ENCODE measurements around the gene ZMYM3.

The ZMYM3 gene

GRCh38 chrX:71212536-71212935, 41.4 kb downstream of the ZMYM3 start:
- no peak overlapping the region for H4K91ac ChIP-seq (ENCODE audit: low read depth, low read length)
- H2BK120ac ChIP-seq (ENCODE audit: insufficient read depth, low read length, poor library complexity), result no peak overlapping the region
- no peak overlapping the region for H2BK12ac ChIP-seq (ENCODE audit: low read length)
- H3K23ac ChIP-seq (ENCODE audit: low read length), result no peak overlapping the region
- no peaks in the 10 kb centered on the region for H3K9me3 ChIP-seq (ENCODE audit: insufficient read depth, low read depth, low read length)
- H3K18ac ChIP-seq (ENCODE audit: low read length), result no peak overlapping the region
- H3K27me3 ChIP-seq (ENCODE audit: insufficient read depth, low read length), result no peaks in the 10 kb centered on the region
- H3K4me1 ChIP-seq (ENCODE audit: control insufficient read depth in 1 of 2, insufficient read depth in 2 of 2, low read length in 2 of 2), result no peaks in the 10 kb centered on the region
- H2BK5ac ChIP-seq (ENCODE audit: low read depth, low read length, poor library complexity), result no peak overlapping the region
- no peaks in the 10 kb centered on the region for H3K79me1 ChIP-seq (ENCODE audit: low read length)
- H4K12ac ChIP-seq (ENCODE audit: low read depth, low read length), result no peak overlapping the region
- no peak overlapping the region for H3K4me3 ChIP-seq (ENCODE audit: low read depth, low read length)
- no peak overlapping the region for H2AFZ ChIP-seq (ENCODE audit: insufficient read depth, low read length, poor library complexity)
- no peaks in the 10 kb centered on the region for H3K79me2 ChIP-seq (ENCODE audit: control insufficient read depth, insufficient read depth, low read length, poor library complexity)
- WGBS (ENCODE audit: extremely low coverage, insufficient coverage, insufficient read length), result no CpG with 5 or more reads among the region's 5 CpGs
- no peak overlapping the region for H2AK5ac ChIP-seq (ENCODE audit: low read length)
- no peak overlapping the region for H3K27ac ChIP-seq (ENCODE audit: low read depth, low read length)
- H3K36me3 ChIP-seq (ENCODE audit: control insufficient read depth in 1 of 2, insufficient read depth in 2 of 2, low read length in 2 of 2), result no peaks in the 10 kb centered on the region
- H4K8ac ChIP-seq (ENCODE audit: low read depth, low read length), result no peak overlapping the region
- no peak overlapping the region for H3K4ac ChIP-seq (ENCODE audit: low read depth, low read length)
- no peak for DNase-seq
- H3K9ac ChIP-seq (ENCODE audit: low read length), result no peak overlapping the region
- H3K14ac ChIP-seq (ENCODE audit: low read length), result no peak overlapping the region
- no peak overlapping the region for H3K4me2 ChIP-seq (ENCODE audit: low read length)

GRCh38 chrX:71210816-71211215, 43.1 kb downstream of the ZMYM3 start:
- H3K4me3 ChIP-seq (ENCODE audit: low read depth, low read length), result no peak overlapping the region
- no peak overlapping the region for H2AFZ ChIP-seq (ENCODE audit: insufficient read depth, low read length, poor library complexity)
- no peak overlapping the region for H3K4me2 ChIP-seq (ENCODE audit: low read length)
- H4K8ac ChIP-seq (ENCODE audit: low read depth, low read length), result no peak overlapping the region
- no peaks in the 10 kb centered on the region for H3K79me1 ChIP-seq (ENCODE audit: low read length)
- H2BK12ac ChIP-seq (ENCODE audit: low read length), result no peak overlapping the region
- WGBS (ENCODE audit: extremely low coverage, insufficient coverage, insufficient read length), result no CpG with 5 or more reads among the region's 3 CpGs
- H2BK120ac ChIP-seq (ENCODE audit: insufficient read depth, low read length, poor library complexity), result no peak overlapping the region
- H3K27me3 ChIP-seq (ENCODE audit: insufficient read depth, low read length), result no peaks in the 10 kb centered on the region
- H3K36me3 ChIP-seq (ENCODE audit: control insufficient read depth in 1 of 2, insufficient read depth in 2 of 2, low read length in 2 of 2), result no peaks in the 10 kb centered on the region
- H3K4ac ChIP-seq (ENCODE audit: low read depth, low read length), result no peak overlapping the region
- H2AK5ac ChIP-seq (ENCODE audit: low read length), result no peak overlapping the region
- H3K9me3 ChIP-seq (ENCODE audit: insufficient read depth, low read depth, low read length), result no peaks in the 10 kb centered on the region
- no peak overlapping the region for H2BK5ac ChIP-seq (ENCODE audit: low read depth, low read length, poor library complexity)
- H3K18ac ChIP-seq (ENCODE audit: low read length), result no peak overlapping the region
- H4K91ac ChIP-seq (ENCODE audit: low read depth, low read length), result no peak overlapping the region
- no peak for DNase-seq
- H3K23ac ChIP-seq (ENCODE audit: low read length), result no peak overlapping the region
- no peaks in the 10 kb centered on the region for H3K79me2 ChIP-seq (ENCODE audit: control insufficient read depth, insufficient read depth, low read length, poor library complexity)
- no peak overlapping the region for H3K27ac ChIP-seq (ENCODE audit: low read depth, low read length)
- no peak overlapping the region for H3K9ac ChIP-seq (ENCODE audit: low read length)
- no peak overlapping the region for H3K14ac ChIP-seq (ENCODE audit: low read length)
- no peaks in the 10 kb centered on the region for H3K4me1 ChIP-seq (ENCODE audit: control insufficient read depth in 1 of 2, insufficient read depth in 2 of 2, low read length in 2 of 2)
- no peak overlapping the region for H4K12ac ChIP-seq (ENCODE audit: low read depth, low read length)

- Histone ChIP-seq H3K4ac (ENCODE audit: low read depth, low read length) (no peak overlapping the region), H3K36me3 (ENCODE audit: control insufficient read depth in 1 of 2, insufficient read depth in 2 of 2, low read length in 2 of 2) (no peaks in the 10 kb centered on the region), H2BK5ac (ENCODE audit: low read depth, low read length, poor library complexity) (no peak overlapping the region), H3K4me3 (ENCODE audit: low read depth, low read length) (no peak overlapping the region), H3K18ac (ENCODE audit: low read length) (no peak overlapping the region), H4K91ac (ENCODE audit: low read depth, low read length) (no peak overlapping the region), H3K9me3 (ENCODE audit: insufficient read depth, low read depth, low read length) (no peaks in the 10 kb centered on the region), H3K27me3 (ENCODE audit: insufficient read depth, low read length) (no peaks in the 10 kb centered on the region), H3K4me2 (ENCODE audit: low read length) (no peak overlapping the region), H4K12ac (ENCODE audit: low read depth, low read length) (no peak overlapping the region), H3K9ac (ENCODE audit: low read length) (no peak overlapping the region), H4K8ac (ENCODE audit: low read depth, low read length) (no peak overlapping the region), H3K79me2 (ENCODE audit: control insufficient read depth, insufficient read depth, low read length, poor library complexity) (no peaks in the 10 kb centered on the region), H3K23ac (ENCODE audit: low read length) (no peak overlapping the region), H2BK12ac (ENCODE audit: low read length) (no peak overlapping the region), H3K79me1 (ENCODE audit: low read length) (no peaks in the 10 kb centered on the region), H3K27ac (ENCODE audit: low read depth, low read length) (no peak overlapping the region), H2AFZ (ENCODE audit: insufficient read depth, low read length, poor library complexity) (no peak overlapping the region), H3K4me1 (ENCODE audit: control insufficient read depth in 1 of 2, insufficient read depth in 2 of 2, low read length in 2 of 2) (no peaks in the 10 kb centered on the region), H3K14ac (ENCODE audit: low read length) (no peak overlapping the region), H2AK5ac (ENCODE audit: low read length) (no peak overlapping the region), H2BK120ac (ENCODE audit: insufficient read depth, low read length, poor library complexity) (no peak overlapping the region)
- no peak for DNase-seq
- no CpG with 5 or more reads among the region's 7 CpGs for WGBS (ENCODE audit: extremely low coverage, insufficient coverage, insufficient read length)
Observed at GRCh38 chrX:71199252-71200008, 54.5 kb downstream of the ZMYM3 start.

- H3K36me3 ChIP-seq (ENCODE audit: control insufficient read depth in 1 of 2, insufficient read depth in 2 of 2, low read length in 2 of 2), result no peaks in the 10 kb centered on the region
- no peak overlapping the region for H2BK120ac ChIP-seq (ENCODE audit: insufficient read depth, low read length, poor library complexity)
- no peak overlapping the region for H2AK5ac ChIP-seq (ENCODE audit: low read length)
- H3K27me3 ChIP-seq (ENCODE audit: insufficient read depth, low read length), result no peaks in the 10 kb centered on the region
- no peak overlapping the region for H3K23ac ChIP-seq (ENCODE audit: low read length)
- H2BK5ac ChIP-seq (ENCODE audit: low read depth, low read length, poor library complexity), result no peak overlapping the region
- no peaks in the 10 kb centered on the region for H3K79me1 ChIP-seq (ENCODE audit: low read length)
- H3K79me2 ChIP-seq (ENCODE audit: control insufficient read depth, insufficient read depth, low read length, poor library complexity), result no peaks in the 10 kb centered on the region
- H3K14ac ChIP-seq (ENCODE audit: low read length), result no peak overlapping the region
- no peaks in the 10 kb centered on the region for H3K9me3 ChIP-seq (ENCODE audit: insufficient read depth, low read depth, low read length)
- H2BK12ac ChIP-seq (ENCODE audit: low read length), result no peak overlapping the region
- no peak overlapping the region for H3K27ac ChIP-seq (ENCODE audit: low read depth, low read length)
- no peak overlapping the region for H2AFZ ChIP-seq (ENCODE audit: insufficient read depth, low read length, poor library complexity)
- H4K8ac ChIP-seq (ENCODE audit: low read depth, low read length), result no peak overlapping the region
- H3K4ac ChIP-seq (ENCODE audit: low read depth, low read length), result no peak overlapping the region
- no peak overlapping the region for H3K9ac ChIP-seq (ENCODE audit: low read length)
- no peaks in the 10 kb centered on the region for H3K4me1 ChIP-seq (ENCODE audit: control insufficient read depth in 1 of 2, insufficient read depth in 2 of 2, low read length in 2 of 2)
- no peak overlapping the region for H4K91ac ChIP-seq (ENCODE audit: low read depth, low read length)
- H3K4me3 ChIP-seq (ENCODE audit: low read depth, low read length), result no peak overlapping the region
- no peak overlapping the region for H3K4me2 ChIP-seq (ENCODE audit: low read length)
- no peak overlapping the region for H3K18ac ChIP-seq (ENCODE audit: low read length)
- WGBS (ENCODE audit: extremely low coverage, insufficient coverage, insufficient read length), result no CpG with 5 or more reads among the region's 3 CpGs
- no peak overlapping the region for H4K12ac ChIP-seq (ENCODE audit: low read depth, low read length)
- DNase-seq, result no peak
Observed at GRCh38 chrX:71198066-71198465, 55.9 kb downstream of the ZMYM3 start.
